HG02678 (cell line): ENCODE results near the gene HCK.
"Not testable (repeated sequence)": the region's sequence is repeated elsewhere in the genome, so short reads cannot be mapped to it uniquely, and the experiment has no call there.

ENCODE experiments used
- ATAC-seq: cut with Tn5 transposase; IDR thresholded peaks from one replicate; pipeline ENCODE4 v1.9.1; 2021; ENCODE audit warnings: mild to moderate bottlenecking, moderate library complexity; ENCODE audit not compliant: unreplicated experiment

The HCK gene

GRCh38 chr20:32089637-32090362, 37.8 kb downstream of the HCK start:
- no peak for ATAC-seq

DNA sequence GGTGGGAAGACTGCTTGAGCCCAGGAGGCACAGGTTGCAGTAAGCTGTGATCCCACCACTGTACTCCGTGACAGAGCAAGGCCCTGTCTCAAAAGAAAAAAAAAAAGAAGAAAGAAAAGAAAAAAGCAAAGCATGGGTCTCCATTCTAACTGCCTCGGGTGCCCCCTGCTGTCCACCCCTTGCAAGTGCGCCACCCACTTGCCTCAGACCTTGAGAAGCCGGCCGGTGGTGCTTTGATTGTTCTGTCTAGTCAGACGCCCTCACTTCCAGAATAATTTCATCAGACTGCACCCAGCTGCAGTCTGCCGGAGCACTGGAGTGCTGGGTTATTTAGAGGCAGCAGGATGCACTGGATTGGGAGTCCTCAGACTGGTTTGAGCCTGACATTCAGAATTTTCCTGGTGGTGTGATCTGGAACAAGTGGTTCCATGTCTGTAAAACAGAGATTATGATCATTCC, 39.9 kb downstream of the HCK start:
- ATAC-seq = no peak

DNA sequence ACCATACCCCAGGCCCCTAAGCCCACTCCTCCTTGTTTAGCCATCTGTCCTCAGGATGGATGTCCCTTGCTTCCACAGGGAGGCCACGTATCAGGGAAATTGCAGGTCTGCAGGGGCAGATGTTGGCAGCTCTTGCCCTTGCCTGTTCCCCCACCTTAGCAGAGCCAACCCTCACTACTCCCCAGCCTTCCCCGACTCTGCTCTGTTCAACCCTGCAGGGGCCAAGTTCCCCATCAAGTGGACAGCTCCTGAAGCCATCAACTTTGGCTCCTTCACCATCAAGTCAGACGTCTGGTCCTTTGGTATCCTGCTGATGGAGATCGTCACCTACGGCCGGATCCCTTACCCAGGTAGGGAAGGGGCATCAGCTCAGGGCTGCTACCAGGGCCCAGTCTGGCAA, 46.7 kb downstream of the HCK start:
- ATAC-seq = no peak

GRCh38 chr20:32108814-32109391, 56.9 kb downstream of the HCK start:
- ATAC-seq = no peak

GRCh38 chr20:32109392-32110172, 57.5 kb downstream of the HCK start, which contains the start of gene TM9SF4:
Gene TM9SF4 (plus strand): TSS chr20:32109714. CDS start chr20:32109741, 27 bp downstream.
- peak; percentile 80 for ATAC-seq

GRCh38 chr20:32110173-32110704, 58.2 kb downstream of the HCK start:
- no peak for ATAC-seq

DNA sequence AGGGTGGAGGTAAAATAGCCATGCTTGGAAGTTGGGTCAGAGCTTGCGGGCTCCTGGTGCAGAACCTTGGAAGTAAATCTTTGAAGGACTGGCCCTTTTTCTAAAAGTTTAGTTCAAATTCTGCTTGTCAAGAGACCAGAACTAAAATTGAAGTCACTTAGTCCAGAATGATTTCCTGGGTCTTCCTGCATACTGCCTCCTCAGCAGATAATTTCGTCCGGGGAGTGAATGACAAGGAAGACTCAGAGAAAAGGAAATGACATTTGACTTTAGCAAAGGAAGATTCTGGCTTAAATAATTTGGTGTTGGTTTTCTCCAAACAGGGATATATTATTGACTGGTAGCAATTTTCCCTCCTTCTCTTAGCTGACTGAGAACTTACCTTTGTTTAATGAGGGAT, 58.7 kb downstream of the HCK start:
- ATAC-seq = no peak

DNA sequence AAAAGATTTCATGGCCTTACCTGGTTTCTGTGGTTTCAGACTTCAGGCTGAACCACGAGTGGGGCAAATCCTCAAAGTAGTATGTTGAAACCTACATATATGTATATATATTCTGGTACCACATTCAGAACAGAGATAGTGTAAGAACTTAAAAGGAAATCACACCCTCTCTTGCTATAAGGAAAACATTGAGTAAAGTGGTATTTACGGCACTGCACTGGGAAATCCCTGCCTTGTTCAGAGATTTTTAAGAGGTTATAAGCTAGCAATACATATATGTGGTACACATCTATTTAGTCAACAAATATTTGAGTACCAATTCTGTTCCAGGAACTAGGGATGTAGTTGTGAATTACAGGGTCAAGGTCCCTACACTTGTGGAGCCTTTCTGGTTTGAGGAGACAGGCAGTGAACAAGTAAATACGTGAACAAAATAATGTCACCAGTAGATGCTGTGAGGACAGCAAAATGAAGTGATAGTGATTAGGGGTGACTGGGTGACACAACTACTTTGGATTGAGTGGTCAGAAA, 59.2 kb downstream of the HCK start:
- ATAC-seq = no peak

GRCh38 chr20:32111753-32112152, 59.7 kb downstream of the HCK start:
- no peak for ATAC-seq

DNA sequence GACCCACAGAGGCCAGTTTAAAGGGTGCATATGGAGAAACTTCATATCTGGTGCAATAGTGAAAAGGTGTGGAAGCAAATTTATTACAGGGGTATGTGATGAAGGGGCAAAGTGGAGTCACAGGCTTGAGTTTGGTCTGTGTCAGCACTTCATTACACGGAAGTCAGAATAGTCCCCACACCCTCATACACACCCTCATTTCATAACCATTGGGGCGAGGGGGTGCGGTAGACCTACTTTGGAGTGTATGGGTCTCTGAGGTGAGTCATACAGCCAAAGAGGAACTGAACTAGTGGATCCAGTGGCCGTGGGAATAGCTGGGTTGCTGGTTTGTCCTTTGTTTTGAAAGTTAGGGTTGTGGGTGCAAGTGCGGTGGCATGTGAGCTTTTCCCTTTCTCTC, 60.8 kb downstream of the HCK start:
- ATAC-seq = no peak

GRCh38 chr20:32113591-32114260, 61.7 kb downstream of the HCK start:
- no peak for ATAC-seq

DNA sequence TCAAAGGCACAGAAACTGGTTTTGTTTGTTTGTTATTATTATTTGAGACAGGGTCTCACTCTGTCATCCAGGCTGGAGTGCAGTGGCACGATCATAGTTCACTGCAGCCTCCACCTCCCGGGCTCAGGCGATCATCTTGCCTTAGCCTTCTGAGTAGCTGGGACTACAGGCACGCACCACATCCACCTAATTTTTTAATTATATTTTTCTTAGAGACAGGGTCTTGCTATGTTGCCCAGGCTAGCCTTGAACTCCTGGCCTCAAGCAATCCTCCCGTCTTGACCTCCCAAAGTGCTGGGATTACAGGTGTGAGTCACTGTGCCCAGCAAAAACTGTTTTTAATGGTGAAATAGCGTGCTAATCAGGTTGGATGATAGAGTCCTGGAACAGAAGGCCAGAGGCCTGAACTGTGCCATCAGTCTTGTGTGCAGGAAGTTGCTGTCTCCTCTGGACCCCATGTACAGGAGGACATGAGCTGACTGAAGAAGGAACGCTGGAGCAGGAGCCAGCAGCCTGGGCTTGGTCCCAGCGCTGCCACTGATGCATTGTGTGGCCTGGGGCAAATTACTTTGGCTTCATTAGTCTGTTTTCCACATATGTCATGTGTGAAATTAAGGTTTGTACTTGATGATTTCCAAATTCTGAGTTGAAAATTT, 62.4 kb downstream of the HCK start:
- ATAC-seq = no peak

DNA sequence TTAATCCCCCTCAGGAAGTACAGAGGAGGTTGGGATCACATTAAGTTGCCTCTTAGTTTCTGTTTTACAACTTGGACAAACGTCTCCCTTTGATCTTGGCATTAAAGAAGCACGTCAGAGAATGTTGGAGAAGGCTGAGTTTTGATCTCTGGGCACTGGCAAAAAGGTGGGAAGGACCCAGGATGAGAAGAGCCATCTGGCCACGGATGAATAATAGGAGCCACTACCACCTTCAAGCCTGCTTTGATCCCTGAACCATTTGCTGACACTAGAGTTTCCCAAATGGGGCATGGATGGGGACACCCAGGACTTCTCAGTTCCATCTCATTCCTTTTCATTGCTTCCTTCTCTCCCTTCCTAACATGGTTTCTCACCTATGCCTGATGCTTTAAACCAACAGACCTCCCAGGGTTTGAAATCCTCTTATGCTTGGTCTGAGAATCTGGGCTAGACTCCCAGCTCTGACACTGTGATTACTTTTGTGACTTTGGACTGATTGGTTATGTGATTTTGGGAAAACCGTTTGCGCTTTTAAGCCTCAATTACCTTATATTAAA, 63.2 kb downstream of the HCK start:
- ATAC-seq = no peak

GRCh38 chr20:32116079-32116521, 64.1 kb downstream of the HCK start:
- no peak for ATAC-seq

GRCh38 chr20:32116796-32117195, 64.8 kb downstream of the HCK start:
- not testable (repeated sequence) for ATAC-seq

- ATAC-seq = not testable (repeated sequence)
These were observed 66.4 kb downstream of the HCK start for GRCh38 chr20:32118427-32118826.

DNA sequence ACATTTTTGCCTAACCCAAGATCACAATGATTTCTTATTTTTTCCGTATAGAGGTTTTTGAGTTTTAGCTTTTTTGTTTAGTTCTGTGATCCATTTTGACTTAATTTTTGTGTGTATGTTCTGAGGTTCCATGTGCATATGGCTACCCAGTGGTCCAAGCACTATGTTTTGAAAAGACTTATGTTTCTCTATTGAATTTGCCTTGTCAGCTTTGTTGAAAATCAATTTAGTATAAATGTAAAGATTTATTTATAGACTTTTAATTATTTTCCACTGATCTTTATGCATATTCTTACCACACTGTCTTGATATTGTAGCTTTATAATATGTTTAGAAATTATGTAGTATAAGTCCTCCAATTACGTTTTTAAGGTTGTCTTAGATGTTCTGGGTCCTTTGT, 67.7 kb downstream of the HCK start:
- no peak for ATAC-seq

GRCh38 chr20:32121908-32122307, 69.9 kb downstream of the HCK start:
- ATAC-seq = not testable (repeated sequence)

DNA sequence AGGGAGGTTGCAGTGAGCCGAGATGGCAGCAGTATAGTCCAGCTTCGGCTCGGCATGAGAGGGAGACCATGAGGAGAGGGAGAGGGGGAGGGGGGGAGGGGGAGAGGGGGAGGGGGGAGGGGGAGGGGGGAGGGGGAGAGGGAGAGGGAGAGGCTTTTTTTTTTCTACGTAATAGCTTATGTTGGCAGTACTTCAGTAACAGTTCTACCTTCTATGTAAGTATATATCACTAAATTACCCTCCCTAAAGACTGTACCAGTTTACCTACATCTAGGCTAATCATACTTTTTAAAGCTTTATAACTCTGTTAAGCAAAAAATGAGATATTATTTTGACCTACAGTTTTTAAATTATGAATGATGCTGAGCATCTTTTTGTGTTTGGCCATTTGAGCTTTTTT, 71.0 kb downstream of the HCK start:
- no peak for ATAC-seq

- no peak for ATAC-seq
These were observed 72.9 kb downstream of the HCK start for GRCh38 chr20:32124916-32125454.
